Measurements from ENCODE around the gene SMC3.

Gene SMC3

GRCh38 chr10:110567201-110568054, at the start of gene SMC3:
Gene SMC3 (plus strand): TSS chr10:110567695. CDS start chr10:110567817, 122 bp downstream.
- H3K9me3 ChIP-seq (ENCODE audit: severe bottlenecking): no peaks in the 10 kb centered on the region
- DNase-seq: peak; percentile 96

DNA sequence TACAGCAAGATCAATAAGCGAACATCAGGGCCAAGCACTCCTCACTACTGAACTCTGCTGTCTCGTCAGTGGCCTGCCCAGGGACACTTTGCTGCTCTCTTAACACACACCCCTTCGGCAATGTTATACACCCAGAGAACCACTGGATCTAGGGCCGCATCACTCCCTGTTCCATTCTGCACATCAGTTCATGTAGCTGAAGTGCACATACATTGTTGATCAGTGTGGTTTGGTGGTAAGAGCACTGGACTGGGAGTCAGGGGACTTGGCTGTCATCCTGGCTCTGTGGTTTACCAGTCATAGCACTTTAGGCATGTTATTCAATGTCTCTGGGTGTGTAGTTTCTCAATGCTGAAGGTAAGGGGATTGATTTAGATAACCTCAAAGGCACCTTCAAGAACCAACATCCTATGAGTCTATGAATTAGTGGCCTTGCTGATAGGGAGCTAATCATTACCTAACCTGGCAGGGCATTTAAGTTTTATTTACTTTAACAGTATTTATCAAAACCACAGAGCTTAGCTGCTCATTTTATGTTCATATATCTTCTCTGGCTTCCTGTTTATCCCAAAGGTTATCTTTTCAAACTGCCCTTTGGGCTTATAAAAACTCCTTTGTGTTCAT, 45.0 kb upstream of the SMC3 start:
- Histone ChIP-seq H3K9me3 (ENCODE audit: severe bottlenecking) (no peaks in the 10 kb centered on the region), H3K27ac (no peak overlapping the region), H3K27me3 (ENCODE audit: insufficient read depth, low read depth, severe bottlenecking) (no peaks in the 10 kb centered on the region), H3K4me3 (ENCODE audit: low read depth, low read length) (no peak overlapping the region), H3K36me3 (no peaks in the 10 kb centered on the region)
- no peak for DNase-seq
- TF ChIP-seq, protein P1, sequence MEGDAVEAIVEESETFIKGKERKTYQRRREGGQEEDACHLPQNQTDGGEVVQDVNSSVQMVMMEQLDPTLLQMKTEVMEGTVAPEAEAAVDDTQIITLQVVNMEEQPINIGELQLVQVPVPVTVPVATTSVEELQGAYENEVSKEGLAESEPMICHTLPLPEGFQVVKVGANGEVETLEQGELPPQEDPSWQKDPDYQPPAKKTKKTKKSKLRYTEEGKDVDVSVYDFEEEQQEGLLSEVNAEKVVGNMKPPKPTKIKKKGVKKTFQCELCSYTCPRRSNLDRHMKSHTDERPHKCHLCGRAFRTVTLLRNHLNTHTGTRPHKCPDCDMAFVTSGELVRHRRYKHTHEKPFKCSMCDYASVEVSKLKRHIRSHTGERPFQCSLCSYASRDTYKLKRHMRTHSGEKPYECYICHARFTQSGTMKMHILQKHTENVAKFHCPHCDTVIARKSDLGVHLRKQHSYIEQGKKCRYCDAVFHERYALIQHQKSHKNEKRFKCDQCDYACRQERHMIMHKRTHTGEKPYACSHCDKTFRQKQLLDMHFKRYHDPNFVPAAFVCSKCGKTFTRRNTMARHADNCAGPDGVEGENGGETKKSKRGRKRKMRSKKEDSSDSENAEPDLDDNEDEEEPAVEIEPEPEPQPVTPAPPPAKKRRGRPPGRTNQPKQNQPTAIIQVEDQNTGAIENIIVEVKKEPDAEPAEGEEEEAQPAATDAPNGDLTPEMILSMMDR (IDR thresholded peaks at IDR 0.05; ENCODE audit: low read depth, low read length): no peak

More at GRCh38 chr10:110567201-110568054, at the start of gene SMC3:
- Histone ChIP-seq H3K27me3 (ENCODE audit: insufficient read depth, low read depth, severe bottlenecking) (no peaks in the 10 kb centered on the region), H3K4me3 (ENCODE audit: low read depth, low read length) (peak within 1 kb of the TSS; percentile 75), H3K27ac (peak within 1 kb of the TSS; percentile 98), H3K36me3 (peaks cover 29% of the 10 kb centered on the region)
- TF ChIP-seq, protein P1 (IDR thresholded peaks at IDR 0.05; ENCODE audit: low read depth, low read length): no peak

DNA sequence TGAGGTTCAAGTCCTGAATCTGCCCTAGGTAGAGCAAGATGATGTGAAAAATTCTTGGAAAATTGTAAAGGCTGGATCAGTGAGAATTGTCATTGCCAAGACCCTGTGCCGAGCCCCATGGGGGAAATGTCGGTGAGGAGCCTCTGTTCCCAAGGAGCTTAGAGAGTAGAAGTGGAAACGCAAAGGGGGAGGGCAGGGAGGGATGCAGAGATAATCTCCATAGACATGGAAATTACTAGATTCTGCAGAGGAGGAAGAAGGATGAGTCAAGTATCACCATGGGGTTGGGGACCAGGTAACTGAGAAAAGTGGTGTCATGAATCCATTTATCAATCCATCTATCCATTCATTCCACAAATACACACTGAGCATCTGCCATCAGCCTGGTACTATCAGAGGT, 43.8 kb upstream of the SMC3 start:
- DNase-seq: no peak
- H3K36me3 ChIP-seq: no peaks in the 10 kb centered on the region
- H3K4me3 ChIP-seq (ENCODE audit: low read depth, low read length): no peak overlapping the region
- H3K9me3 ChIP-seq (ENCODE audit: severe bottlenecking): no peaks in the 10 kb centered on the region
- no peaks in the 10 kb centered on the region for H3K27me3 ChIP-seq (ENCODE audit: insufficient read depth, low read depth, severe bottlenecking)
- H3K27ac ChIP-seq: no peak overlapping the region
- TF ChIP-seq, protein P1 (IDR thresholded peaks at IDR 0.05; ENCODE audit: low read depth, low read length): no peak

DNA sequence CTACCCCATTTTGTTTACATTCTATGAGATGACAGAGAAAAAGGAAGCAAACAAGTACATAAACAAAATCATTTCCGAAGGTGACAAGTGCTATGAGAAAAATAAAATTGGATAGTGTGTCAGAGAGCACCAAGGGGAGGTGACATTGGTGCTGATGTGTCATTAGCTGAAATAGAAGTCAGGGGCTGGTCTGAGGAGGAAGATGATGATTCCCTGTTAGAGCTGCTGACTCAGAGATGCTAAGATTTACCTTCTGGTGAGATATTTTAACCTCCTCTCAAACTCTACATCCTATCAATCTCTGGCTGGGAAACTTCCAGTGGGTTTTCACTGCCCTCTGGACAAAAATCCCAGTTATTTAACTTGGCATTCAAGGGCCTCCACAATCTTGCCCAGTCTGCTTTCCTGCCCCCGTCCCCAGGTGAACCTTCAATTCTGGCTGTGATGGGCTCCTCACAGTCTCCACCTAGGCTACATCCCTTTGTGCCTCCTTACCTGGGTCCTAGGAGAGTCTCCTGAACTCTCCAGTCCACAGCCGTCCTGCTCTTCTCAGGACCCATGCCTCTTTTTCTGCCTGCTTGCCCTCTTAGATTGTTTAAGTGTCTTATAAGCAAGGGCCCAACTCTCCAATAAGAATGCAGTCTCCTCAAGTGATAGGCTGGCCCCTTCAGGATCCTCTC, 43.2 kb upstream of the SMC3 start:
- no peak overlapping the region for H3K27ac ChIP-seq

DNA sequence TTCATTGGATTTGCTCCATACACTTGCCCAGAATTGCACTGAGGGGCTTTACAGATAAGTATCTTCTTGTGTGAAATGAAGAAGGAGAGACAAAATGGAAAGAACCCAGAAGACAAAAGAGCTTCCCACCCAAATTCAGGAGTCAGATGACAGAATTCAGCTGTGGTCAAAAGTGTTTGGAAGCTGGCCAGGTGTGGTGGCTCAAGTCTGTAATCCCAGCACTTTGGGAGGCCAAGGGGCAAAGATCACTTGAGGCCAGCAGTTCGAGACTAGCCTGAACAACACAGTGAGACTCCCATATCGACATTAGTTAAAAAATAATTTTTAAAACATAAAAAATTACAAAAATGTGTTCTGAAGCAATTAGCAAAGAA, 42.6 kb upstream of the SMC3 start:
- Histone ChIP-seq H3K27me3 (ENCODE audit: insufficient read depth, low read depth, severe bottlenecking) (no peaks in the 10 kb centered on the region), H3K9me3 (ENCODE audit: severe bottlenecking) (no peaks in the 10 kb centered on the region), H3K4me3 (ENCODE audit: low read depth, low read length) (no peak overlapping the region), H3K36me3 (no peaks in the 10 kb centered on the region), H3K27ac (no peak overlapping the region)
- no peak for DNase-seq
- TF ChIP-seq, protein P1 (IDR thresholded peaks at IDR 0.05; ENCODE audit: low read depth, low read length): no peak

More for the DNA sequence above, 43.2 kb upstream of the SMC3 start:
- Histone ChIP-seq H3K4me3 (ENCODE audit: low read depth, low read length) (no peak overlapping the region), H3K36me3 (no peaks in the 10 kb centered on the region), H3K27me3 (ENCODE audit: insufficient read depth, low read depth, severe bottlenecking) (no peaks in the 10 kb centered on the region), H3K9me3 (ENCODE audit: severe bottlenecking) (no peaks in the 10 kb centered on the region)
- TF ChIP-seq, protein P1 (IDR thresholded peaks at IDR 0.05; ENCODE audit: low read depth, low read length): no peak
- DNase-seq: no peak

All from WERI-Rb-1 (cell line).